HepG2 (cell line): ENCODE data around the gene MACROD2. TPM values are rescaled to one million over a fixed set of nuclear protein-coding genes. Genes with fewer than 3 reads are reported as not detected.

Source experiments
- CBX2 ChIP-seq, 2 experiments: fragments of 200-600 bp in 1 of 2; sonication (generic); formaldehyde crosslinking in 1 of 2; IDR thresholded peaks; 2 replicates each; pipeline versions ENCODE4 v1.7.0 to v1.8.1; 2018 to 2022; ENCODE audit warnings: low read depth in 2 of 2, low read length in 1 of 2, mild to moderate bottlenecking in 1 of 2, missing genetic modification reagents in 1 of 2
- FOXA1 ChIP-seq, 2 experiments: fragments of 450-650 bp in 1 of 2; sonication (generic) in 1 of 2; formaldehyde crosslinking in 1 of 2; IDR thresholded peaks; 2 replicates each; pipeline versions ENCODE4 v1.4.0 to v1.6.1; 2016 to 2020; ENCODE audit warnings: missing genetic modification reagents in 1 of 2
- NFIB ChIP-seq: sonication (generic); formaldehyde crosslinking; IDR thresholded peaks from 2 replicates; pipeline ENCODE4 v1.9.0; 2021; ENCODE audit warnings: missing genetic modification reagents, mild to moderate bottlenecking, borderline replicate concordance
- PITX1 ChIP-seq: sonication (generic); formaldehyde crosslinking; IDR thresholded peaks from 2 replicates; pipeline ENCODE4 v1.5.1; 2020; ENCODE audit warnings: mild to moderate bottlenecking, missing genetic modification reagents
- POLR2G ChIP-seq: fragments of 200-400 bp; formaldehyde crosslinking; IDR thresholded peaks from 2 replicates; pipeline ENCODE4 v1.6.1; 2018; ENCODE audit warnings: mild to moderate bottlenecking, low read depth, low read length, moderate library complexity
- PRPF4 ChIP-seq: fragments of 200-400 bp; formaldehyde crosslinking; IDR thresholded peaks from 2 replicates; pipeline ENCODE4 v1.6.1; 2016; ENCODE audit warnings: low read length, low read depth; ENCODE audit not compliant: poor library complexity, severe bottlenecking
- SIX4 ChIP-seq: sonication (generic); formaldehyde crosslinking; IDR thresholded peaks from 2 replicates; pipeline ENCODE4 v1.4.0; 2020; ENCODE audit warnings: missing genetic modification reagents
- TBL1XR1 ChIP-seq: fragments of 150-350 bp; IDR thresholded peaks from 2 replicates; pipeline ENCODE4 v1.6.1; 2014; ENCODE audit warnings: borderline replicate concordance, low read length; ENCODE audit not compliant: partially characterized antibody
- TBX2 ChIP-seq: sonication (generic); formaldehyde crosslinking; IDR thresholded peaks from 2 replicates; pipeline ENCODE4 v1.5.0; 2020; ENCODE audit warnings: missing genetic modification reagents, mild to moderate bottlenecking, borderline replicate concordance
- TP53 ChIP-seq: sonication (generic); formaldehyde crosslinking; conservative IDR thresholded peaks from 2 replicates; pipeline ENCODE4 v1.4.0; 2020; ENCODE audit warnings: missing genetic modification reagents
- UBTF ChIP-seq: sonication (generic); formaldehyde crosslinking; IDR thresholded peaks from 2 replicates; pipeline ENCODE4 v1.4.0; 2020; ENCODE audit warnings: mild to moderate bottlenecking, missing genetic modification reagents
- ZBTB44 ChIP-seq: sonication (generic); formaldehyde crosslinking; IDR thresholded peaks from 2 replicates; pipeline ENCODE4 v1.4.0; 2020; ENCODE audit warnings: missing genetic modification reagents
- ZFAT ChIP-seq: sonication (generic); formaldehyde crosslinking; conservative IDR thresholded peaks from 2 replicates; pipeline ENCODE4 v1.8.1; 2023; ENCODE audit warnings: missing genetic modification reagents, inconsistent platforms
- ZMAT3 ChIP-seq: sonication (generic); formaldehyde crosslinking; conservative IDR thresholded peaks from 2 replicates; pipeline ENCODE4 v1.7.0; 2021; ENCODE audit warnings: missing genetic modification reagents
- ZNF317 ChIP-seq: sonication (generic); formaldehyde crosslinking; IDR thresholded peaks from 2 replicates; pipeline ENCODE4 v1.5.0; 2020; ENCODE audit warnings: mild to moderate bottlenecking, missing genetic modification reagents
- ZNF776 ChIP-seq: sonication (generic); formaldehyde crosslinking; IDR thresholded peaks from 2 replicates; pipeline ENCODE4 v1.4.0; 2020; ENCODE audit warnings: mild to moderate bottlenecking, missing genetic modification reagents
- ZNF784 ChIP-seq: sonication (generic); formaldehyde crosslinking; IDR thresholded peaks from 2 replicates; pipeline ENCODE4 v1.5.1; 2020; ENCODE audit warnings: missing genetic modification reagents, mild to moderate bottlenecking, borderline replicate concordance
- ZNF800 ChIP-seq: sonication (generic); formaldehyde crosslinking; IDR thresholded peaks from 2 replicates; pipeline ENCODE4 v1.4.0; 2020; ENCODE audit warnings: missing genetic modification reagents
- ZNF883 ChIP-seq: sonication (generic); formaldehyde crosslinking; IDR thresholded peaks from 2 replicates; pipeline ENCODE4 v1.5.1; 2020; ENCODE audit warnings: mild to moderate bottlenecking, missing genetic modification reagents; ENCODE audit errors: not compliant biosample characterization
- polyA plus RNA-seq, 8 experiments: library from polyadenylated mRNA; depleted of rRNA in 3 of 8; stranded (reverse) in 7 of 8; unstranded in 1 of 8; fragments of >200 nt; fragmentation: Illumina TruSeq in 4 of 8; extraction: Trizol in 4 of 8; gene quantifications; 2 replicates each; pipeline versions ENCODE4 v1.2.1 to v1.2.3, GENCODE V29; 2011 to 2016; ENCODE audit warnings: low read depth in 4 of 8, missing spikeins in 1 of 8, mixed read lengths in 1 of 8; ENCODE audit not compliant: insufficient read depth in 1 of 8
- total RNA-seq, 5 experiments: library from RNA; depleted of rRNA; stranded (reverse); fragments of >200 nt; fragmentation: Illumina TruSeq; extraction: Trizol; gene quantifications; 2 replicates each; pipeline ENCODE4 v1.2.3, GENCODE V29; 2016; ENCODE audit warnings: low read depth in 1 of 5
- TF ChIP-seq, protein P1 (sequence below): sonication (generic); formaldehyde crosslinking; IDR thresholded peaks from 2 replicates; pipeline ENCODE4 v1.4.0; 2020; ENCODE audit warnings: mild to moderate bottlenecking, missing genetic modification reagents

MACROD2 gene
- total and polyA plus RNA-seq, 2 of the 13 experiments (the other 11 are each of a cell fraction or from before 2014, with no cell fraction given), result 0.13 to 0.51 TPM

DNA sequence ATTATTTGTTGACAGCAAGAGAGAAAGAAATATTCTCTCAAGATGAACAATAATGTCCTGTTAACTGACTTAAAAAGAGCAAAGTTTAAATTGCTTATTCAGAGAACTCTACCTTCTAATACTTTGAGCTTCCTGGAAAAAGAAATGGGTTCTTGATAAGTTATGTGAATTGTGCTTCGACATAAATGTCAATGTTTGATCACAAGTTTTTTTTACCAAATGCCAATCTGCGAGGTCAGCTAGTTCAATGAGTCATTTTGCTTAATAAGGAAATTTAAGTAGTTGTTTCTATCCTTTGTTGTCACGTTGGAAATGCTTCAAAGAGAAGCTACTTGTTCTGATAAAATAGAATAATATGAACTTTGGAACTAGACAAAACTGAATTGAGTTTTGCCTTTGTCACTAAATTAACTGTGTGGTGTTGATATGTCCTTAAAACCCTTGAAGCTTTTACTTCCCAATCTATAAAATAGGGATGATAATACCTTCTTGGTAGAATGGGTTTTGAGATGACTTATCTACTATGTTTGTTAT, 984.2 kb downstream of the MACROD2 start (continued):
- TF ChIP-seq, protein P1, sequence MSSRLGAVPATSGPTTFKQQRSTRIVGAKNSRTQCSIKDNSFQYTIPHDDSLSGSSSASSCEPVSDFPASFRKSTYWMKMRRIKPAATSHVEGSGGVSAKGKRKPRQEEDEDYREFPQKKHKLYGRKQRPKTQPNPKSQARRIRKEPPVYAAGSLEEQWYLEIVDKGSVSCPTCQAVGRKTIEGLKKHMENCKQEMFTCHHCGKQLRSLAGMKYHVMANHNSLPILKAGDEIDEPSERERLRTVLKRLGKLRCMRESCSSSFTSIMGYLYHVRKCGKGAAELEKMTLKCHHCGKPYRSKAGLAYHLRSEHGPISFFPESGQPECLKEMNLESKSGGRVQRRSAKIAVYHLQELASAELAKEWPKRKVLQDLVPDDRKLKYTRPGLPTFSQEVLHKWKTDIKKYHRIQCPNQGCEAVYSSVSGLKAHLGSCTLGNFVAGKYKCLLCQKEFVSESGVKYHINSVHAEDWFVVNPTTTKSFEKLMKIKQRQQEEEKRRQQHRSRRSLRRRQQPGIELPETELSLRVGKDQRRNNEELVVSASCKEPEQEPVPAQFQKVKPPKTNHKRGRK, result no peak
- TF ChIP-seq TBX2 (peak; percentile 44; the same call in 1 of the 2 replicates), UBTF (CRISPR knock-in tag) (no peak), FOXA1 (IDR thresholded peaks at IDR 0.05) (0 out of 2 replicates have a peak, but pooled peaks have one; percentile 37), FOXA1 (CRISPR knock-in tag; IDR thresholded peaks at IDR 0.05) (peak; percentile 74), ZNF776 (CRISPR knock-in tag) (no peak), ZMAT3 (no peak), CBX2 (IDR thresholded peaks at IDR 0.05; ENCODE audit: low read depth, low read length) (no peak), CBX2 (CRISPR knock-in tag; IDR thresholded peaks at IDR 0.05; ENCODE audit: low read depth) (no peak), TP53 (CRISPR knock-in tag) (no peak), PITX1 (0 out of 2 replicates have a peak, but pooled peaks have one; percentile 19), SIX4 (peak; percentile 73; the same call in 1 of the 2 replicates), NFIB (CRISPR knock-in tag) (no peak), ZNF800 (CRISPR knock-in tag) (0 out of 2 replicates have a peak, but pooled peaks have one; percentile 51), ZNF317 (no peak), PRPF4 (no peak), ZFAT (CRISPR knock-in tag) (no peak), ZBTB44 (no peak), ZNF784 (no peak), TBL1XR1 (peak; percentile 67), POLR2G (no peak), ZNF883 (CRISPR knock-in tag) (no peak)
